OCI-M1 (cell line): ENCODE results near the gene FHIT.
A peak's percentile ranks its signal among the peaks of the same experiment; 100 is the strongest.
"Not testable (repeated sequence)": the region's sequence is repeated elsewhere in the genome, so short reads cannot be mapped to it uniquely, and the experiment has no call there.

Source experiments
- DNase-seq: peaks from one replicate; lab custom pipeline; 2025; lab: John Stamatoyannopoulos, UW

Gene FHIT

GRCh38 chr3:60989626-60990441 is 261.4 kb downstream of the FHIT start:
- DNase-seq: peak; percentile 86

DNA sequence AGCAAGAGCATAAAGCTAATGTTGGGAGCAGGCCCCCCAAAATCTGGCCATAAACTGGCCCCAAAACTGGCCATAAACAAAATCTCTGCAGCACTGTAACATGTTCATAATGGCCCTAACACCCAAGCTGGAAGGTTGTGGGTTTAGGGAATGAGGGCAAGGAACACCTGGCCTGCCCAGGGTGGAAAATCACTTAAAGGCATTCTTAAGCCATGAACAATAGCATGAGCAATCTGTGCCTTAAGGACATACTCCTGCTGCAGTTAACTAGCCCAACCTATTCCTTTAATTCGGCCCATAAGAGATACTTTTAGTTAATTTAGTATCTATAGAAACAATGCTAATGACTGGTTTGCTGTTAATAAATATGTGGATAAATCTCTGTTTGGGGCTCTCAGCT is 264.1 kb downstream of the FHIT start:
- not testable (repeated sequence) for DNase-seq

- DNase-seq: no peak
Observed at GRCh38 chr3:60986552-60986951, 264.7 kb downstream of the FHIT start.

- no peak for DNase-seq
Observed at GRCh38 chr3:60983906-60984305, 267.3 kb downstream of the FHIT start.

DNA sequence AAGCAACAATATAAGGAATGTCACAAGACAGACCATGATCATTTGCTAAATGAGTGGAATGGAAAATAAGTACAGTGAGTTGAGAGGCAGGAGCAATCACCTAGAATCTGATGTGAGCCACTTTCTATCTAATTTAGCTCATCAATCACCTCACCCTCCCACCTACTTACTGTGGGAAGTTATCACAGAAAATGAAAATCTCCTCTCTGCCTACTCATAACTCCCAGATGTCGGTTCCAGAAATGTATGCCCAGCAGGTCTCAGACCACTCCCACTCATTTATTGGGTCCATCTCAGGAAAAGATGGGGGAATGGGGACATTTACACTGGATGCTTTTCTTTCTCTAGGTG is 270.9 kb downstream of the FHIT start:
- no peak for DNase-seq

DNA sequence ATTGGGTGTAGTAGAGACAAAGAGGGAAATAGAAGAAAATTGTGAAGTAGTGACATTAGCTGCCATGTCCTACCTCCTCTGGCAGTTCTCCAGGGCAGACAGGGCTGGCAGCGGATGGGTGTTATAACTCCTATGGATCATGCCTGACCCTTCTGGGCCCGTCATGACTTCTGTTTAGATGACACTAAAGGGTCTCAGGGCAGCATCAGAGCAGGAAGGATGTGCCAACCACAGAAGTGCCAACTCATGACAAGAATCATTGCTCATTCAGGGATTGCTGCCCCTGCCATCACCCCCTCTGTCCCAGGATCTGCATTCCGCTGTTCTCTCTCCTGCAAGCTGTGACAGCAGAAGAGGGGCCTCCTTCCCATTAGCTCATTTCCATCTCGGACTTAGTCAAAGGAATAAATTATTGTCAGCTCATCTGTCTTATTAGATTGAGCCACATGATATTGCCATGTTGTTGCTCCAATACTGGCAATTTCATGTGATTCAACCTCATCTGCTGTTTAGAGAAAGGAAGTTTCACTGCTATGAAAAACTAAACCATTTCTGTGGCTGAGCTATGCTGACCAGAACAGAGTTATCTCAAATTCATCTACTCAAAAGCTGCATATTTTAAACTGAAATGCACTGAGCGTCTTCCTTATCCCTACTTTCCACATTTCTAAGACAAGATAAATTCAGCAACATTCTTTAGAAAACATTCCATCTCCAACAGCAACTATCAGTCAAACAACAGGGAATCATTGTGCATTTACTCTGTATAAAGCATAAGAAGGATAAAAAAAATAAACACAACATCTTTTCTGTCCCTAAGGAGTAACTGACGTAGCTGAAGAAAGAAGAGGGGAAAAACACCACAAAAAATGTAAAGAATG is 271.6 kb downstream of the FHIT start:
- DNase-seq: no peak

GRCh38 chr3:60973321-60973720 is 277.9 kb downstream of the FHIT start:
- DNase-seq: no peak

DNA sequence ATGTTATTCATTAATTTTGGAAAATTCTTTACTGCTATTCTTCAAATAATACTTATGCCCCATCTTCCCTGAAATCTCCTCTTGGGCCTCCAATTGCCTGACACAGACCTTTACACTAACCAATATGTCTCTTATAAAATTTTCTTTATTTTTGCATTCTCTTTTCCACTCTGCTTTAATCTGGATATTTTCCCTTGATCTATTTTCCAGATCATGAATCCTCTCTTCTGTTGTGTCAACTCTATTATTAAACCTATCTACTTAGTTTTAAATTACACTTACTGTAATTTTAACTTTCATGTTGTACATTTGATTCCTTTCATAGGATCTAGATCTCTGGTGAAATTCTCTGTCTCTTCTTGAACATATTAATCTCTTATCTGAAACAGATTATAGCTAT is 278.7 kb downstream of the FHIT start:
- no peak for DNase-seq

- DNase-seq: no peak
Observed at GRCh38 chr3:60970850-60971249, 280.4 kb downstream of the FHIT start.

DNA sequence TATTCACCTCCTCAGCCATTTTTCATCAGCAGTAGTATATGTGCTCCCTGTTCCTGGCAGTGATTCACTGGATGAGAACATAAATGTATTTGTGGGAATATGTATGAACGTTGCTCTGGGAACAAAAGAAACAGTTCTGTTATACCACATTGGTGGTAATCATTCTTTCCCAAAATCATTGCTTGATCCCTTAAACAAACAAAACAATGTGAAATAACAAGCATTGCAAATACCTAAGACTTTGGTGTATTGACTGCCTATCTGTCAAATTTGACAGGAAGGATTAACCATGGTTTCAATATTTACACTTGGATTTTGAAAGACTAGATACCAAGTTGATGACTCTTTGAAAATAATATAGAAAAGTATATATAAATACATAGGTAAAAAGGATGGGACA is 284.1 kb downstream of the FHIT start:
- no peak for DNase-seq

GRCh38 chr3:60957541-60957940 is 293.7 kb downstream of the FHIT start:
- DNase-seq: no peak

DNA sequence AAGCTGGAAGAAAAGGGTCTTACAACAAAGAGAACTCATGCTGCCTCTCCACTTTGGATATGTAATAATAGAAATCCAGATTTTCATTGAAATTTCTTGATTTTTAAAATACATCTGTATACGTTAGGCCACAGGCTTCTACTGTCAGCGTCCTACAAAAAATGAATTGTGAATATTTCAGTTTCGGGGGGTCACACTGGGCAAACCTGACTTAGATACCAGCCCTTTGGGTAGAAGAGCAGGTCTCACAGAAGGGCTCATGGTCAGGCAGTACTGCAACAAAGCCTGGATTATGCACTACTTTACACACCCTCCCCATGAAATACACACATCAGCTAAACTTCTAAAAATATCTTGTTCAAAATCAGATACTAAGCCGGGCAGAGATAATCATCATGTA is 294.5 kb downstream of the FHIT start:
- no peak for DNase-seq

DNA sequence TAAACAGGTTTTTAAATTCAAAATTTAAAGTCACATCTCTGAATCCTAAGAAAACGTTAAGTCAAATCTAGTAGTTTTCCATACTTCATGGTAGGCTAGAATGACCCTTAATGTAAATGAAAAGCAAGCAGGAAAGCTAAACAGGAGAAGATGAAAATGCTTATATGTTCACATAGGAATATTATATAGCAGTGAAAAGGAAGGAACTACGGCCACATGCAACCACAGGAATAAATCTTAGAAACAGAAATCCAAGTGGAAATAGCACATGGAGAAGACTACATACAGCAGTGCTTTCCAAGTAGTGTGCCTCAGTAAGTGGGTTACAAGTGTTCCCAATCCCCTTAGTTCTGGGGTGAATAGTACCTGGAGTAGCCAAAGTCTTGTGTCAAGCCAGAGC is 296.2 kb downstream of the FHIT start:
- no peak for DNase-seq

- DNase-seq: no peak
Observed at GRCh38 chr3:60954048-60954447, 297.2 kb downstream of the FHIT start.

DNA sequence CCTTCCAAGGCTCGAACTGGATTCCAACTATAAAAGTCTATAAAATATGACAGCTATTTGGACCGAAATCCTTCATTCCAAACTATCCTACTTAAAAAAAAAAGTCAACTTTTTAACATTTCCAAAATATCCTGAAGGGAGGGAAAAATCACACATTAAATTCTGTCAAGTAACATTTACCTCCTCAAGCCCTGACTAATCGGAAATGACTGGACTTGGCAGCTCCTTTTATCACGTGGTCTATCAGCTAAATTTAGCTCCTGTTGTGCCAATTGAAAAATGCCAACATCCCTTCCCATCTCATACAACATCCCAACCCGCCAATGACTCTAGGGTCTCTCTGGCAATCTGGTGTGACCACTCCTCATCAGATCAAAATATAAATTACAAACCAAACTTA is 297.9 kb downstream of the FHIT start:
- DNase-seq: no peak

DNA sequence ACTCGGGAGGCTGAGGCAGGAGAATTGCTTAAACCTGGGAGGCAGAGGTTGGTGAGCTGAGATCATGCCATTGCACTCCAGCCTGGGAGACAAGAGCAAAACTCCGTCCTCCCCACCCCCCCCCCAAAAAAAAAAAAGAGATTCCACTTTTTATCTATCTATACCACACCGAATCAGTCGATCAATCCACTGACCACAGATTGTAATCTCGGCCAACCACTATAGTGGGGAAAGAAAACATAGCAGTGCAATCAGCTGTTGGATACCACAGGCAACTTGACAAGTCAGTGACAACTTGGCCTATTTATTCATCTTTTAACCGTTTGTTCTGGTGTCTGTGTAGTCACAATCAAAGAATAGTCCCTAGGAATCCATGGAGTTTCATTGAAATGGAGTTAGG is 299.2 kb downstream of the FHIT start:
- peak; percentile 4 for DNase-seq

- DNase-seq: no peak
Observed at GRCh38 chr3:60949146-60949545, 302.1 kb downstream of the FHIT start.

DNA sequence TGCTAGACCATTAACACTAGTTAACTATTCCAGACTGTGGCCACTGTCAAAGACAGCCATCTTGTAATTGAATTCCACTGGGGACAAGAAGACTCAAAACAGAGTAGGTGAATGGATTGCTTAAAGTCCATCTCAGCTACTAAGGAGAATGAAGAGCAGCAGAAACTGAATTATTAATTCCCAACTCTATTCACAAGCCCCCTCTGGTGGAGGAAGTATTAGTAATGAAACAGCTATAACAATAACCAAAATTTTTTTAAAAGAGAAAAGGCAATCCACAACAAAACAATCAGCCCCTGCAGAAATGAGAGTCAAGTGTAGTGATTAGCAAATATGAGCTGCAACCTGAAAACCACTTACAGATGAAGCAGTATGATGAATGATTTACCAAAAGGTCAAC is 302.8 kb downstream of the FHIT start:
- DNase-seq: peak; percentile 29

DNA sequence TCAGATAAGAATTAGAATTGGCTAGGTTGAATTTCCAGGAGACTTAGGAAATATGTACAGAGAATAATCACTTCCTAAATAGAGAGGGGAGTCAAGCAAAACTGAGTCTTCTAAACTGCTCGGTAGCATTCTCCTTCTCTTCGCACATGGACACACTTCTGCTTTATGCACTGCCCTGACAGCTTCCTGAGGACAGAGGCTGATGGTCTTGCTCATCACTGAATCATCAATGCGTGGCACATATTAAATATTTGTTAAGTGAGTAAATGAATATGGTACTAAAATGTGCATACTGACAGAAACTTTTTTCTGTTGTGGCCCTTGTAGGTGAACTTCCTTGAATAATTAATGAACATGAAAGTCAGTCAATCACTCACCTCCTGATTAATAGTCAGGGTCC is 315.5 kb downstream of the FHIT start:
- DNase-seq: no peak

- DNase-seq: no peak
Observed at GRCh38 chr3:60933824-60934223, 317.4 kb downstream of the FHIT start.

GRCh38 chr3:60932643-60933042 is 318.6 kb downstream of the FHIT start:
- DNase-seq: peak; percentile 84

DNA sequence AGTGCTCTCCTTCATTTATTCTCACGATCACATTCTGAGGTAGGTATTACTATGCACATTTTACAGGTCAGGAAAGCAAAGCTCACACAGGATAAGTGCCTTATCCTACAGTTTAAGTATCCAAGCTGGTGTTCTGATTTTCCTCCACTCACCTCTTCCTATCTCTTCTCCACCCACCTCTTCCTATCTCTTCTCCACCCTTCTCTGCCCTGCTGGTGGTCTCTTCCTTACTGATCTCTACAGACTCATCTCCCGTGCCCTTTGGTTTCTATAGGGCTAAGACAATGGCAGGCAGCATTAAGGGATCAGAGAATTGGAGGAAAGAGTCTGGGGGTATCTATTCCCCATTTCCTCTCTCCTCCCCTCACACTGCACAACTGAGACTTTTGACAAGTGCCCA is 319.1 kb downstream of the FHIT start:
- DNase-seq: no peak

- DNase-seq: no peak
Observed at GRCh38 chr3:60931452-60931851, 319.8 kb downstream of the FHIT start.
